RWPE2 (cell line): ENCODE measurements around the gene DDX1.
"Not testable (repeated sequence)": the region's sequence is repeated elsewhere in the genome, so short reads cannot be mapped to it uniquely, and the experiment has no call there.

Source experiments
- ATAC-seq: fragments of 200-7000 bp; cut with Tn5 transposase; 3 replicates; pipeline ENCODE4 v1.9.1; 2021; ENCODE audit warnings: low read depth
- DNase-seq: peaks from one replicate; pipeline ENCODE4 v3.0.0-alpha.2; 2020; ENCODE audit warnings: low spot score
- H3K27ac ChIP-seq: fragments of 450-650 bp; 2 replicates; pipeline ENCODE4 v1.5.1; 2017; ENCODE audit warnings: mild to moderate bottlenecking; ENCODE audit not compliant: poor library complexity, severe bottlenecking
- H3K27me3 ChIP-seq: fragments of 250-450 bp; sonication (Bioruptor Pico); 2 replicates; pipeline ENCODE4 v1.5.1; 2021; ENCODE audit warnings: mild to moderate bottlenecking, moderate library complexity; ENCODE audit not compliant: insufficient read depth, poor library complexity, severe bottlenecking
- H3K36me3 ChIP-seq: fragments of 250-450 bp; sonication (Bioruptor Pico); 2 replicates; pipeline ENCODE4 v1.5.1; 2020; ENCODE audit warnings: low read depth, mild to moderate bottlenecking, moderate library complexity
- H3K4me1 ChIP-seq: fragments of 250-450 bp; sonication (Bioruptor Pico); 2 replicates; pipeline ENCODE4 v1.5.1; 2021; ENCODE audit warnings: mild to moderate bottlenecking, moderate library complexity; ENCODE audit not compliant: insufficient read depth, poor library complexity, severe bottlenecking
- H3K4me3 ChIP-seq: fragments of 250-450 bp; sonication (Bioruptor Pico); 2 replicates; pipeline ENCODE4 v1.5.1; 2021; ENCODE audit warnings: mild to moderate bottlenecking, moderate library complexity; ENCODE audit not compliant: severe bottlenecking
- H3K9me3 ChIP-seq: fragments of 250-450 bp; sonication (Bioruptor Pico); 2 replicates; pipeline ENCODE4 v1.5.1; 2021; ENCODE audit warnings: mild to moderate bottlenecking, moderate library complexity; ENCODE audit not compliant: severe bottlenecking
- TF ChIP-seq, protein P1 (sequence below): fragments of 450-650 bp; IDR thresholded peaks from one replicate; pipeline ENCODE4 v1.5.1; 2017; ENCODE audit warnings: mild to moderate bottlenecking, moderate library complexity; ENCODE audit not compliant: poor library complexity, severe bottlenecking

The DDX1 gene

DNA sequence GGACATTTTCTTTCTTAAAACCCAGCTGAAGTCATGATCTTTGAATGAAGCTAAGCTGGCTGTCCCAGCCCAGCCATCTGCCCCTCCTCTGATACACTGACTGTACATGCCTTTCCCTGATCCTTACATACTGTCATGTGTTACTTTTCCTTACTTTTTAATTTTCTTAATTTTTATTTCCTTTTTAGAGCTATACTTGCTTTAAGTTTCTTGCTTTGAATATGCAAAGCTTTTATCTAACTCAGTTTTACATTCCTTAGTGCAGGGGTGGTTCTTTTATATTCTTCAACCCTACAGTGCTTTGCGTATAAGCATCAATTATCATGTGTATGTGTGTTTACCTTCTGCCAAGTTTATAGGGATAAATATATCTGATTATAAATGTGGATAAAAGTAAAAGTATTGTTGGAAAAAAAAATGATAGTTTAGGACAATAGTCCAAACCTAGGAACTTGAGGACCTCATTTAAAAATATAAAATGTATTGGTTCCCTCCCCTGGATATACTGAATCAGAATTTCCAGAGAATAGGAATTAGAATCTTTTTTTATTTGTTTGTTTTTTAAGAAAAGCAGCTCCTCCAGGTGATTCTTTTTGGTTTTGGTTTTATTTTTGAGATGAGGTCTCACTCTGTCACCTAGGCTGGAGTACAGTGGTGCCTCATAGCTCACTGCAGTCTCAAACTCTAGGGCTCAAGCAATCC lies 17.8 kb downstream of the DDX1 start:
- H3K9me3 ChIP-seq = no peaks in the 10 kb centered on the region
- no peaks in the 10 kb centered on the region for H3K4me1 ChIP-seq
- H3K36me3 ChIP-seq = peaks cover 74% of the 10 kb centered on the region
- TF ChIP-seq, protein P1, sequence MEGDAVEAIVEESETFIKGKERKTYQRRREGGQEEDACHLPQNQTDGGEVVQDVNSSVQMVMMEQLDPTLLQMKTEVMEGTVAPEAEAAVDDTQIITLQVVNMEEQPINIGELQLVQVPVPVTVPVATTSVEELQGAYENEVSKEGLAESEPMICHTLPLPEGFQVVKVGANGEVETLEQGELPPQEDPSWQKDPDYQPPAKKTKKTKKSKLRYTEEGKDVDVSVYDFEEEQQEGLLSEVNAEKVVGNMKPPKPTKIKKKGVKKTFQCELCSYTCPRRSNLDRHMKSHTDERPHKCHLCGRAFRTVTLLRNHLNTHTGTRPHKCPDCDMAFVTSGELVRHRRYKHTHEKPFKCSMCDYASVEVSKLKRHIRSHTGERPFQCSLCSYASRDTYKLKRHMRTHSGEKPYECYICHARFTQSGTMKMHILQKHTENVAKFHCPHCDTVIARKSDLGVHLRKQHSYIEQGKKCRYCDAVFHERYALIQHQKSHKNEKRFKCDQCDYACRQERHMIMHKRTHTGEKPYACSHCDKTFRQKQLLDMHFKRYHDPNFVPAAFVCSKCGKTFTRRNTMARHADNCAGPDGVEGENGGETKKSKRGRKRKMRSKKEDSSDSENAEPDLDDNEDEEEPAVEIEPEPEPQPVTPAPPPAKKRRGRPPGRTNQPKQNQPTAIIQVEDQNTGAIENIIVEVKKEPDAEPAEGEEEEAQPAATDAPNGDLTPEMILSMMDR = no peak
- no peak overlapping the region for H3K4me3 ChIP-seq
- no peak for DNase-seq
- ATAC-seq = no peak
- H3K27me3 ChIP-seq = no peaks in the 10 kb centered on the region
- no peak overlapping the region for H3K27ac ChIP-seq

DNA sequence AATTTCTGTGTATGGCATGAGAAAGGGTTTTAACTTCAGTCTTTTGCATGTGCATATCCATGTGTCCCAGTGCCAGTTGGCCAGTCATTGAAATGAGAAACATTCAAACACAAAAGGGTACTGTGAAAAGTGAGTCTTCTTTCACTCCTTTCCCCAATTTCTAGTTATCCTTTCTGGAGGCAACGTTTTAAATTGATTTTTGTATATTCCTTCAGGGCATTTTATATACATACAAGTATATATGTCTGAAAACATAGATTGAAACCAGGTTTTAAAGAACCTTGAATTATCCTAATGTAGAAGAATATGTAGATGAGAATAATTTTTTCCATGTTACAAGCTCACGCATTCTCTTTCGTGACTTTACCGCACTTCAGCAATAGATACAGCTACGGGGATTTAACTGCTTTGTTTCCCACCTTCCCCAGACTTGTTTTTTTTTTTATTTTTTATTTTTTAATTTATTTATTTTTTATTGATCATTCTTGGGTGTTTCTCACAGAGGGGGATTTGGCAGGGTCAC lies 18.8 kb downstream of the DDX1 start:
- Histone ChIP-seq H3K4me3 (no peak overlapping the region), H3K4me1 (no peaks in the 10 kb centered on the region), H3K27ac (no peak overlapping the region), H3K27me3 (no peaks in the 10 kb centered on the region), H3K9me3 (no peaks in the 10 kb centered on the region), H3K36me3 (peaks cover 74% of the 10 kb centered on the region)
- DNase-seq (no peak), ATAC-seq (no peak)
- TF ChIP-seq, protein P1 = no peak

- not testable (repeated sequence) for H3K27me3 ChIP-seq
These were observed 20.4 kb downstream of the DDX1 start for GRCh38 chr2:15612101-15612500.

DNA sequence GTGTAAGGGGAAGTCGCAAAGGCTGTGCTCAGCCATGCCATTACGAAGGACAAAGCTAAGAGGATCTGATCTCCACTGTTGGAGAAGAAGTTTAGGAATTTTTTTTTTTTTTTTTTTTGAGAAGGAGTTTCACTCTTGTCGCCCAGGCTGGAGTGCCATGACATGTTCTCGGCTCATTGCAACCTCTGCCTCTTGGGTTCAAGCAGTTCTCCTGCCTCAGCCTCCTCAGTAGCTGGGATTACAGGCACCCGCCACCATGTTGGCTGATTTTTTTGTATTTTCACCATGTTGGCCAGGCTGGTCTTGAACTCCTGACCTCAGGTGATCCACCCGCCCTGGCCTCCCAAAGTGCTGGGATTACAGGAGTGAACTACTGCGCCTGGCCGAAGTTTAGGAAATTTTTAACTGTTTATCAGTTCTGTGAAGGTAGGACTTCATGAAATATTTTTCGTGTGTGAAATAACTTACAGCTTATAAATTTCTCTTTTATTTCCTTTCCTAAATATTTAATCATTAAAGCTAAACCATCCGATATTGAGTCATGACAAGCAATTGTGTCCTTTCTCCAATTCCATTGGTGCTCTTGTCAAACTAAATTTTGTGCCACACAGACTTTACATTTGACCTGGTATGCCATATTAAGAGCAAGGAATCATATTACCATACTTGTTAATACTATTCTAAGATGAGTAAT lies 22.2 kb downstream of the DDX1 start:
- H3K9me3 ChIP-seq = no peaks in the 10 kb centered on the region
- H3K27me3 ChIP-seq = no peaks in the 10 kb centered on the region
- no peak overlapping the region for H3K27ac ChIP-seq
- H3K36me3 ChIP-seq = peaks cover 68% of the 10 kb centered on the region
- TF ChIP-seq, protein P1 = no peak
- ATAC-seq (no peak), DNase-seq (no peak)
- H3K4me3 ChIP-seq = no peak overlapping the region
- no peaks in the 10 kb centered on the region for H3K4me1 ChIP-seq

More at GRCh38 chr2:15612101-15612500, 20.4 kb downstream of the DDX1 start:
- not testable (repeated sequence) for ATAC-seq, DNase-seq, H3K4me1 ChIP-seq, H3K27ac ChIP-seq, H3K4me3 ChIP-seq, H3K9me3 ChIP-seq
- H3K36me3 ChIP-seq = peaks cover 71% of the 10 kb centered on the region

GRCh38 chr2:15614545-15615300 lies 23.1 kb downstream of the DDX1 start:
- H3K27ac ChIP-seq = no peak overlapping the region
- no peak for DNase-seq
- H3K27me3 ChIP-seq = no peaks in the 10 kb centered on the region
- H3K4me1 ChIP-seq = no peaks in the 10 kb centered on the region
- ATAC-seq = no peak
- TF ChIP-seq, protein P1 = no peak
- H3K9me3 ChIP-seq = no peaks in the 10 kb centered on the region
- peaks cover 66% of the 10 kb centered on the region for H3K36me3 ChIP-seq
- H3K4me3 ChIP-seq = no peak overlapping the region
